HG03064 (cell line): ENCODE measurements around the gene PIGZ.

Experiments used
- ATAC-seq: cut with Tn5 transposase; IDR thresholded peaks from one replicate; pipeline ENCODE4 v1.9.1; 2021; ENCODE audit warnings: low read depth; ENCODE audit not compliant: unreplicated experiment

PIGZ gene

GRCh38 chr3:196927571-196928453 is 40.8 kb downstream of the PIGZ start:
- no peak for ATAC-seq

- ATAC-seq = no peak
These were observed 47.9 kb downstream of the PIGZ start for GRCh38 chr3:196920733-196921132.

DNA sequence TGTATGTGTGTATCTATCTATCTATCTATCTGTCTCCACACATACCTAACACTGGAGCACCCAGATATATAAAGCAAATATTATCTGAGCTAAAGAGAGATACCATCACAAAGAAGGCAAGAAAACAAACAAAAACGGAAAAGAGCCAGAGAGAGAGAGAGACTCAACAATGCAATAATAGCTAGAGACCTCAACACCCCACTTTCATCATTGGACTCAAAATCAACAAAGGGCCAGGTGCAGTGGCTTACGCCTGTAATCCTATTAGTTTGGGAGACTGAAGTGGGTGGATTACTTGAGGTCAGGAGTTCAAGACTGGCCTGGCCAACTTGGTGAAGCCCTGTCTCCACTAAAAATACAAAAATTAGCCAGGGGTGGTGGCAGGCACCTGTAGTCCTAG is 49.7 kb downstream of the PIGZ start:
- no peak for ATAC-seq

GRCh38 chr3:196916995-196917394 is 51.6 kb downstream of the PIGZ start:
- no peak for ATAC-seq

DNA sequence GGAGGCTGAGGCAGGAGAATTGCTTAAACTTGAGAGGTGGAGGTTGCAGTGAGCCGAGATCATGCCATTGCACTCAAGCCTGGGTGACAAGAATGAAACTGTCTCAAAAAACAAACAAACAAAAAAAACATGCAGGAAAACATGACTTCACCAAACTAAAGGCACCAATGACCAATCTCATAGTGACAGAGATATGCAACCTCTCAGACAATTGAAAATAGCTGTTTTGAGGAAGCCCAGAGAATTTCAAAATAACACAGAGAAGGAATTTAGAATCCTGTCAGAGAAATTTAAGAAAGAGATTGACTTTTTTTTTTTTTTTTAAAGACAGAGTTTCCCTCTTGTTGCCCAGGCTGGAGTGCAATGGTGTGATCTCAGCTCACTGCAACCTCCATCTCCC is 52.4 kb downstream of the PIGZ start:
- ATAC-seq = no peak

- no peak for ATAC-seq
These were observed 53.3 kb downstream of the PIGZ start for GRCh38 chr3:196915375-196915774.

GRCh38 chr3:196914866-196915265 is 53.8 kb downstream of the PIGZ start:
- ATAC-seq = no peak

- ATAC-seq = no peak
These were observed 64.9 kb downstream of the PIGZ start for GRCh38 chr3:196903740-196904139.

DNA sequence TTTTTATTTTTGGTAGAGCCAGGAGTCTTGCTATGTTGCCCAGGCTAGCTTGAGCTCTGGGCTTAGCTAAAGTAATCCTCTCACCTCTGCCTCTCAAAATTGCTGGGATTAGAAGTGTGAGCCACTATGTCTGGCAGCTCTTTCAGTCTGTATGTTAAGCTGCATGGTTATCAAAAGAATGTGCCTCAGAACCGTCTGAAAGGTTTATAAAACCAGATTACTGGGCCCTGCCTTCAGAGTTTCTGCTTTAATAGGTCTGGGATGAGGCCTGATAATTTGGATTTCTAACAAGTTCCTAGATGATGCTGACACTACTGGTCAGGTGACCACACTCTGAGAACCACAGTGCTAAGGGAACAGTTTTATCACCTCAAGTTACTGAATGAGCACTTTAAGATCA is 66.3 kb downstream of the PIGZ start:
- no peak for ATAC-seq

DNA sequence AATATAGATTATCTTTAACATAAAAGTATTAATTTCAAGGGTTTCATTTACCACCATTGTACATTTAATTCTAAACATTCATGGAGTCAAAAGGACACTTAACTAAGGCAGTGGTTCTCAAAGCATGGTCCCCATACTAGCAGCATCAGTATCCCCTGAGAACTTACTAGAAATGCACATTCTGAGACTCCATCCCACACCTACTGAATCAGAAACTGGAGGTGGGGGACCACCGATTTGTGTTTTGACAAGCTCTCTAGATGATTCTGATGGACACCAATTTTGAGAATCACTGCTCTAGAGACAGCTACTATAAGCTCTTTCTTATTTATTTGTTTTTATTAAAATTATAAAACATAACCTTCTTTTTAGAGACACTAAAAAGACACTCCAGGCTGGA is 66.9 kb downstream of the PIGZ start:
- no peak for ATAC-seq
